Astrocyte (in vitro differentiated cells and primary cell): Measurements from ENCODE around the gene GPC5. TPM values are rescaled to one million over a fixed set of nuclear protein-coding genes. Genes with fewer than 3 reads are reported as not detected.

ENCODE experiments used
- DNase-seq: peaks from one replicate; pipeline ENCODE4 v3.0.0-alpha.2; 2010; ENCODE audit warnings: low read depth
- FAIRE-seq: peaks from 2 replicates; lab custom pipeline; 2011; peaks lifted over from hg19 to GRCh38; lab: Jason Lieb, UNC
- H2AFZ ChIP-seq: 2 replicates; pipeline ENCODE4 v1.6.0; 2012; ENCODE audit warnings: low read depth, low read length, inconsistent platforms
- H3K27ac ChIP-seq: 2 replicates; pipeline ENCODE4 v1.5.1; 2011; ENCODE audit warnings: low read depth, low read length, inconsistent platforms
- H3K27me3 ChIP-seq: 2 replicates; pipeline ENCODE4 v1.6.0; 2011; ENCODE audit warnings: low read length, inconsistent platforms; ENCODE audit not compliant: insufficient read depth
- H3K36me3 ChIP-seq: 2 replicates; pipeline ENCODE4 v1.5.1; 2011; ENCODE audit warnings: low read length, inconsistent platforms; ENCODE audit not compliant: insufficient read depth
- H3K4me1 ChIP-seq: 2 replicates; pipeline ENCODE4 v1.5.1; 2011; ENCODE audit warnings: low read length, inconsistent platforms; ENCODE audit not compliant: insufficient read depth
- H3K4me2 ChIP-seq: 2 replicates; pipeline ENCODE4 v1.6.0; 2012; ENCODE audit warnings: low read length, inconsistent platforms
- H3K4me3 ChIP-seq: 2 replicates; pipeline ENCODE4 v1.5.1; 2011; ENCODE audit warnings: low read depth, mild to moderate bottlenecking, low read length, inconsistent platforms; ENCODE audit not compliant: insufficient read depth
- H3K79me2 ChIP-seq: 2 replicates; pipeline ENCODE4 v1.6.0; 2012; ENCODE audit warnings: mild to moderate bottlenecking, low read length, inconsistent platforms; ENCODE audit not compliant: insufficient read depth
- H3K9ac ChIP-seq: 2 replicates; pipeline ENCODE4 v1.6.0; 2012; ENCODE audit warnings: mild to moderate bottlenecking, low read length, inconsistent platforms
- H3K9me3 ChIP-seq: 2 replicates; pipeline ENCODE4 v1.5.1; 2012; ENCODE audit warnings: low read depth, mild to moderate bottlenecking, low read length, inconsistent platforms; ENCODE audit not compliant: insufficient read depth
- H4K20me1 ChIP-seq: 2 replicates; pipeline ENCODE4 v1.6.0; 2012; ENCODE audit warnings: low read length, inconsistent platforms; ENCODE audit not compliant: insufficient read depth
- H3K27ac Mint-ChIP-seq: one replicate; pipeline ENCODE4 v1.8.0; 2021; ENCODE audit warnings: mild to moderate bottlenecking, mixed read lengths; ENCODE audit not compliant: unreplicated experiment
- H3K27me3 Mint-ChIP-seq: one replicate; pipeline ENCODE4 v1.8.0; 2021; ENCODE audit warnings: low read depth, mixed read lengths; ENCODE audit not compliant: unreplicated experiment
- H3K36me3 Mint-ChIP-seq: one replicate; pipeline ENCODE4 v1.8.0; 2021; ENCODE audit warnings: low read depth, mixed read lengths; ENCODE audit not compliant: unreplicated experiment
- H3K4me1 Mint-ChIP-seq: one replicate; pipeline ENCODE4 v1.8.0; 2021; ENCODE audit warnings: low read depth, mixed read lengths; ENCODE audit not compliant: unreplicated experiment
- H3K4me3 Mint-ChIP-seq: one replicate; pipeline ENCODE4 v1.8.0; 2021; ENCODE audit warnings: mild to moderate bottlenecking, moderate library complexity, mixed read lengths; ENCODE audit not compliant: unreplicated experiment
- H3K9me3 Mint-ChIP-seq: one replicate; pipeline ENCODE4 v1.8.0; 2021; ENCODE audit warnings: mild to moderate bottlenecking, mixed read lengths; ENCODE audit not compliant: unreplicated experiment
- CTCF ChIP-seq: IDR thresholded peaks from 2 replicates; pipeline ENCODE4 v1.5.1; 2011; ENCODE audit warnings: low read depth, mild to moderate bottlenecking, inconsistent platforms, low read length, moderate library complexity; ENCODE audit not compliant: insufficient read depth
- EZH2 ChIP-seq: IDR thresholded peaks from 2 replicates; pipeline ENCODE4 v1.6.1; 2012; ENCODE audit warnings: mild to moderate bottlenecking, low read length, inconsistent platforms; ENCODE audit not compliant: insufficient read depth
- total RNA-seq: library from RNA; stranded (reverse); gene quantifications from 2 replicates; pipeline ENCODE4 v1.2.1, GENCODE V29; 2021

Gene GPC5
- total RNA-seq, 1 donor from 2014 or later: 1.1 TPM

GRCh38 chr13:92900446-92900845, 1502.0 kb downstream of the GPC5 start:
- Histone ChIP-seq H3K9me3 (peaks cover 2% of the 10 kb centered on the region), H3K4me2 (no peak overlapping the region), H2AFZ (no peak overlapping the region), H3K4me3 (no peak overlapping the region), H3K9ac (no peak overlapping the region), H3K4me1 (peaks cover 7% of the 10 kb centered on the region), H3K79me2 (no peaks in the 10 kb centered on the region), H3K27ac (no peak overlapping the region), H3K36me3 (no peaks in the 10 kb centered on the region), H4K20me1 (no peaks in the 10 kb centered on the region), H3K27me3 (no peaks in the 10 kb centered on the region)
- no peak overlapping the region for H3K4me3 Mint-ChIP-seq
- no peak for FAIRE-seq
- H3K27ac Mint-ChIP-seq: no peak overlapping the region
- peaks cover 10% of the 10 kb centered on the region for H3K9me3 Mint-ChIP-seq
- no peaks in the 10 kb centered on the region for H3K27me3 Mint-ChIP-seq
- H3K36me3 Mint-ChIP-seq: no peaks in the 10 kb centered on the region
- DNase-seq: peak; percentile 71
- H3K4me1 Mint-ChIP-seq: peaks cover 11% of the 10 kb centered on the region
- no peak for TF ChIP-seq CTCF
- TF ChIP-seq EZH2: no peak

GRCh38 chr13:92901739-92902138, 1503.3 kb downstream of the GPC5 start:
- Histone ChIP-seq H3K4me3 (no peak overlapping the region), H3K9ac (no peak overlapping the region), H3K4me2 (no peak overlapping the region), H4K20me1 (no peaks in the 10 kb centered on the region), H2AFZ (no peak overlapping the region), H3K79me2 (no peaks in the 10 kb centered on the region), H3K36me3 (no peaks in the 10 kb centered on the region), H3K4me1 (peaks cover 7% of the 10 kb centered on the region), H3K9me3 (no peaks in the 10 kb centered on the region), H3K27me3 (no peaks in the 10 kb centered on the region), H3K27ac (no peak overlapping the region)
- FAIRE-seq: no peak
- TF ChIP-seq EZH2: no peak
- no peak for TF ChIP-seq CTCF
- Mint-ChIP-seq H3K36me3 (no peaks in the 10 kb centered on the region), H3K9me3 (peaks cover 12% of the 10 kb centered on the region), H3K27ac (no peak overlapping the region), H3K4me3 (no peak overlapping the region), H3K4me1 (peaks cover 11% of the 10 kb centered on the region), H3K27me3 (no peaks in the 10 kb centered on the region)
- DNase-seq: peak; percentile 51

GRCh38 chr13:92912629-92913028, 1514.2 kb downstream of the GPC5 start:
- no peak for FAIRE-seq

More at GRCh38 chr13:92912629-92913028, 1514.2 kb downstream of the GPC5 start:
- no peak overlapping the region for H3K9ac ChIP-seq
- H3K4me3 ChIP-seq: no peak overlapping the region
- TF ChIP-seq CTCF (no peak), EZH2 (no peak)
- no peaks in the 10 kb centered on the region for H3K4me1 Mint-ChIP-seq
- no peak for DNase-seq
- peaks cover 2% of the 10 kb centered on the region for H3K9me3 Mint-ChIP-seq
- H3K4me3 Mint-ChIP-seq: no peak overlapping the region
- no peaks in the 10 kb centered on the region for H3K27me3 ChIP-seq
- no peaks in the 10 kb centered on the region for H3K36me3 Mint-ChIP-seq
- no peaks in the 10 kb centered on the region for H3K27me3 Mint-ChIP-seq
- H3K36me3 ChIP-seq: no peaks in the 10 kb centered on the region
- H3K9me3 ChIP-seq: no peaks in the 10 kb centered on the region
- H3K4me2 ChIP-seq: no peak overlapping the region
- no peaks in the 10 kb centered on the region for H3K79me2 ChIP-seq
- no peaks in the 10 kb centered on the region for H3K4me1 ChIP-seq
- no peak overlapping the region for H3K27ac Mint-ChIP-seq
- H2AFZ ChIP-seq: no peak overlapping the region
- no peaks in the 10 kb centered on the region for H4K20me1 ChIP-seq
- no peak overlapping the region for H3K27ac ChIP-seq
